Activated CD8-positive, alpha-beta memory T cell treated with anti-CD3 and anti-CD28 coated beads, Interleukin-2, amount 50 U/mL, for 24 hours (primary cell): ENCODE data around the gene OR10Z1.

ENCODE experiments used
- DNase-seq: peaks from one replicate; pipeline ENCODE4 v3.0.0-alpha.2; 2020; ENCODE audit errors: extremely low read depth

The OR10Z1 gene, protein sequence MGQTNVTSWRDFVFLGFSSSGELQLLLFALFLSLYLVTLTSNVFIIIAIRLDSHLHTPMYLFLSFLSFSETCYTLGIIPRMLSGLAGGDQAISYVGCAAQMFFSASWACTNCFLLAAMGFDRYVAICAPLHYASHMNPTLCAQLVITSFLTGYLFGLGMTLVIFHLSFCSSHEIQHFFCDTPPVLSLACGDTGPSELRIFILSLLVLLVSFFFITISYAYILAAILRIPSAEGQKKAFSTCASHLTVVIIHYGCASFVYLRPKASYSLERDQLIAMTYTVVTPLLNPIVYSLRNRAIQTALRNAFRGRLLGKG

GRCh38 chr1:158604968-158605367 is at the start of gene OR10Z1:
OR10Z1 (plus strand) TSS chr1:158605268; CDS start chr1:158606439, 1,171 bp downstream.
- DNase-seq, result no peak

- DNase-seq, result no peak
These were observed 45.4 kb upstream of the OR10Z1 start for GRCh38 chr1:158559696-158560095.

GRCh38 chr1:158563853-158564252 is 41.2 kb upstream of the OR10Z1 start:
- DNase-seq, result no peak

DNA sequence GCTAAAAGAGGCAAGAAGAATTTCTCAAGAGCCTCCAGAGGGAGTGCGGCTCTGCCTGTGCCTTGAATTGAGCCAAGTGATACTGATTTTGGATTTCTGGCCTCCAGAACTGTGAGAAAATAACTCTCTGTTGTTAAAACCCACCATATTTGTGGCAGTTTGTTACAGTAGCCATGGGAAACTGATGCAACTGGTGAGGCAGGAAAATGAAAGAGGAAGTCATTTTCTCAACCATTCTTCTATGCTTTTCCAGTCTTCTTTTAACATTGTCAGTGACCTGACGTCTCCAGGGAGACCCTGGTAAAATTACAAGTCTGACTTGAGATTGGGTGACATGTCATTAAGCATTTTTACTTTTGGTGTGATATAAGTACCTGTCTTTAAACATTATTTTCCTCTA is 40.5 kb upstream of the OR10Z1 start:
- DNase-seq, result no peak

- no peak for DNase-seq
These were observed 34.6 kb upstream of the OR10Z1 start, which contains the start of gene OR6P1 for GRCh38 chr1:158570480-158570879. OR6P1 (minus strand) TSS chr1:158570580; CDS start chr1:158563604, 6,976 bp downstream.

- DNase-seq, result no peak
These were observed 32.8 kb upstream of the OR10Z1 start for GRCh38 chr1:158572226-158572625.

GRCh38 chr1:158577561-158577960 is 27.5 kb upstream of the OR10Z1 start:
- DNase-seq, result no peak

- DNase-seq, result no peak
These were observed 25.3 kb upstream of the OR10Z1 start, which contains the start of gene OR10X1 for GRCh38 chr1:158579733-158580132. OR10X1 (minus strand) TSS chr1:158579899; CDS start chr1:158579899, 0 bp downstream.

DNA sequence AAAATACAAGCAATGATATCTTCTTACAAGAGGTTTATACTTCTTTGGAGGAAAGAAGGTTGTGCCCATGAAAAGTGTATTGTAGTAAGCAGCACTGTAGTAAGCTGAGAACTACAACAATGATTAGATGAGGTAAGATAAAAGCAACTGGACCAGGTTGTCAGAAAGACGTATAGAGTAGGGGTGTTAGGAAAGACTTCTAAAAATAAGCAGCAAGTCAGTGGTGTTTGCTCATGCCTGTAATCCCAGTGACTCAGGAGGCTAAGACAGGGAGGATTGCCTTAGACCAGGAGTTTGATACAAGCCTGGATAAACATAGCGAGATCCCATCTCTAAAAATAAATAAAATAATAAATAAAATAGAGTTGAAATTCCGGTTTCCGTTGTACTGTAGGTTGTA is 21.1 kb upstream of the OR10Z1 start:
- DNase-seq, result no peak

DNA sequence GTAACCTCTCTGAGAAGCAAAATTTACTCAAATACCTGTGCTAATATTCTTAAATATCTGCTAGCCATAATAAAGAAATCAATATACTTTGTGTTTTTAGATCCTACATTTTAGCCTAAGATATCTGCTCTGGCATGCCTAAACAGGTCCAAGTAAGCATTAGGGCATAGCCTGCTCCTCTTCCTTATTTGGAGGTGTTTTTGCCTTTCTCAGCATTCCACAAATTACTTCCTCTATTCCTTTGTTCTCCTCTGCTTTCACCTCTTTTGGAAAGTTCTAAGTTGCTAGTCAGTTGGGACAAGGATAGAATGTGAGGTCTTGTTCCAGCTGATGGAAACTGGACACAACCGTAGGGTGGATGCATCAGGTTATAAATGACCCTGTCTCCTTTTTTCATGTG is 18.1 kb upstream of the OR10Z1 start:
- no peak for DNase-seq

- no peak for DNase-seq
These were observed 4.3 kb upstream of the OR10Z1 start for GRCh38 chr1:158600735-158601134.

DNA sequence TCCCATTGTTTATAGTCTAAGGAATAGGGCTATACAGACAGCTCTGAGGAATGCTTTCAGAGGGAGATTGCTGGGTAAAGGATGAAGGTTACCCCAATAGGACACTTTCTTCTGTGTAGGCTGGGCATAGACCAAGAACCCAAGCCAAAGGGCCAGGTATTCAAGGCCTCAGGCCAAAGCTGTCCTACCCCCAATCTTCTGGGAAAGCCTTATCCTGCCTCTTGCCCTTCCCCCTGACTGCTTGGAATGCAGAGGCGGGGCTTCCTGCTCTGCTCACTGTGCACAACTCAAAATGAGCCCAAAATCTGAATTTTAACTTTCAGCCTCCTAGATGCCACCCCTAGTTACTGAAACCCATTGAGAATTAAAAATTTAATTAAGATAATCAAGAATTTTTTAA is 2.2 kb downstream of the OR10Z1 start:
- no peak for DNase-seq

DNA sequence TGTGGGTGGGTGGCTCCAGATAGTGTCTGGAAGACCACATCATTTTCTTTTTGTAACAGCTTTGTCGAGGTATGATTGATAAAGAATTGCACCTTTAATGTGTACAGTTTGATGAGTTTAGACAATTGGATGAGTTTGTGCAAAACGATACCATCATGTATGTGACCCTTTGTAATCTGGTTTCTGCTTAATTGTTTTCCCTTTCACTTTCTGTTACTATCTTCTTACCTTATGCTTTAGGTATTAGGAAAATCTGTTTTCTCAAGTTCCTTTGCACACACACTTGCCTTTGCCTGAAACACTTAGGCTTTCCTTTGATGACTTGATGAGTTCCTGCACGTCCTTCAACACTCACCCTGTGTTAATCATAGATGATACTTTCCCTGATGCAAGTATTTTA is 6.8 kb downstream of the OR10Z1 start:
- no peak for DNase-seq

- no peak for DNase-seq
These were observed 8.7 kb downstream of the OR10Z1 start for GRCh38 chr1:158613764-158614163.

DNA sequence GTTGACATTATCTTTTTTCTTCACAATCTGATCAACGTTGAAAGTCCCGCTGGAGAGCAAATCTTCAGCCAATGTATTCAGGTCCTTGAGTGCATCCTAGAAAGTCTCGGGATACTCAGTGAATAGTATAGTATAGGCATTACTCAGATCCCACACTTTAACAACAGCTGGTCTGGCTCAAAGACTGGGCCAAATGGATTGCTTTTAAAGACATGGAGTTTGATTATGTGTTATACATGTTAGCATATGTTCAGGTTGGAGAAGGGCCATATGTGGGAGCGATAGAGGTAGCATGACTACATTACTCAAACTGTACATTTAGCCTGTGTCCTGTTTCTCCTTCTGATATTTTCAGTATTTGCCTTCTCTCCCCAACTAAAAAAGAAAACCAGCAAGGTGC is 33.1 kb downstream of the OR10Z1 start:
- no peak for DNase-seq

- DNase-seq, result no peak
These were observed 33.8 kb downstream of the OR10Z1 start for GRCh38 chr1:158638904-158639303.

GRCh38 chr1:158644449-158644848 is 39.4 kb downstream of the OR10Z1 start:
- no peak for DNase-seq

DNA sequence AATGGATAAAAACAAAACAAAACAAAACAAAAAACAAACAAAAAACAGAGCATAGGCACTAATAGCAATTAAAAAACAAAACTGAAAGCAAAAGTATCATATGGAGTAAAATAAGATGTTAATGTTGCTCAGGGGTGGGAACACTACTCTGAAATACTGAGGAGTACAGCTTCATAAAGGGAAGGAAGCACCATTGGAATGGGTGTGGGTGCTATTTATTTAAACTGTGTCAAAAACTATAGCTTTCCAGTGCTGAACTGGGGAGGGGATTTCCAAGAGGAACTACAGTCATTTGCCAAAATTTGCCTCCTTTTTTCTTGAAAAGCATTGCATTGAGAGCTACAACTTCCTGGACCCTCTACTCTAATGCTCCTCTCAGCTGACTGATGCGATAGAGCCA is 41.4 kb downstream of the OR10Z1 start:
- DNase-seq, result no peak

- no peak for DNase-seq
These were observed 44.0 kb downstream of the OR10Z1 start for GRCh38 chr1:158649052-158649451.

GRCh38 chr1:158652721-158653334 is 47.8 kb downstream of the OR10Z1 start:
- no peak for DNase-seq

- no peak for DNase-seq
These were observed 49.0 kb downstream of the OR10Z1 start for GRCh38 chr1:158654086-158654485.

GRCh38 chr1:158654571-158654970 is 49.5 kb downstream of the OR10Z1 start:
- DNase-seq, result no peak
